NCI-H526 treated with DMSO at 0.1 percent for 48 hours (cell line): ENCODE data around the gene OAF.
"Not testable (repeated sequence)": the region's sequence is repeated elsewhere in the genome, so short reads cannot be mapped to it uniquely, and the experiment has no call there.

ENCODE experiments used
- DNase-seq: peaks from one replicate; lab custom pipeline; 2025; lab: John Stamatoyannopoulos, UW

The OAF gene

GRCh38 chr11:120272303-120272702 lies 61.5 kb downstream of the OAF start:
- DNase-seq, result no peak

GRCh38 chr11:120273432-120273831 lies 62.6 kb downstream of the OAF start:
- DNase-seq, result no peak

- not testable (repeated sequence) for DNase-seq
Observed at GRCh38 chr11:120273956-120274355, 63.1 kb downstream of the OAF start.

GRCh38 chr11:120279502-120279901 lies 68.7 kb downstream of the OAF start:
- no peak for DNase-seq
